H9 (cell line): ENCODE data around the gene UBE2Q1. TPM values are rescaled to one million over a fixed set of nuclear protein-coding genes. Genes with fewer than 3 reads are reported as not detected.

ENCODE experiments used
- DNase-seq: peaks from one replicate; pipeline ENCODE4 v3.0.0-alpha.2; 2017
- H2AFZ ChIP-seq: one replicate; pipeline ENCODE4 v1.6.1; 2013; ENCODE audit warnings: mild to moderate bottlenecking, low read length, control low read depth, moderate library complexity
- H2AK5ac ChIP-seq: 2 replicates; pipeline ENCODE4 v1.6.1; 2013; ENCODE audit warnings: low read length, control low read depth, mixed read lengths; ENCODE audit not compliant: insufficient read length
- H2BK120ac ChIP-seq: one replicate; pipeline ENCODE4 v1.6.1; 2013; ENCODE audit warnings: low read depth, mild to moderate bottlenecking, low read length, control low read depth, inconsistent platforms; ENCODE audit not compliant: poor library complexity, severe bottlenecking
- H2BK12ac ChIP-seq: 2 replicates; pipeline ENCODE4 v1.6.1; 2013; ENCODE audit warnings: low read length, control low read depth, mixed read lengths, low read depth; ENCODE audit not compliant: insufficient read length
- H2BK15ac ChIP-seq: 2 replicates; pipeline ENCODE4 v1.6.1; 2013; ENCODE audit warnings: low read depth, low read length, control low read depth
- H2BK20ac ChIP-seq: one replicate; pipeline ENCODE4 v1.6.1; 2013; ENCODE audit warnings: low read depth, mild to moderate bottlenecking, low read length, control low read depth, inconsistent platforms; ENCODE audit not compliant: poor library complexity, severe bottlenecking
- H2BK5ac ChIP-seq: 2 replicates; pipeline ENCODE4 v1.6.1; 2013; ENCODE audit warnings: low read length, control low read depth, mixed read lengths; ENCODE audit not compliant: insufficient read length
- H3K14ac ChIP-seq: 2 replicates; pipeline ENCODE4 v1.6.1; 2013; ENCODE audit warnings: low read length, control low read depth; ENCODE audit not compliant: insufficient read depth
- H3K18ac ChIP-seq: 2 replicates; pipeline ENCODE4 v1.6.1; 2013; ENCODE audit warnings: low read depth, mild to moderate bottlenecking, mixed read lengths, low read length, control low read depth; ENCODE audit not compliant: insufficient read length
- H3K23ac ChIP-seq: 2 replicates; pipeline ENCODE4 v1.6.1; 2013; ENCODE audit warnings: low read length, control low read depth, mixed read lengths, low read depth; ENCODE audit not compliant: insufficient read length
- H3K23me2 ChIP-seq: 2 replicates; pipeline ENCODE4 v1.6.1; 2013; ENCODE audit warnings: low read depth, mild to moderate bottlenecking, mixed read lengths, low read length, control low read depth; ENCODE audit not compliant: insufficient read length, poor library complexity, severe bottlenecking
- H3K27ac ChIP-seq: 2 replicates; pipeline ENCODE4 v1.5.1; 2013; ENCODE audit warnings: low read length, control low read depth, mixed read lengths, low read depth; ENCODE audit not compliant: insufficient read length
- H3K27me3 ChIP-seq: 2 replicates; pipeline ENCODE4 v1.6.1; 2013; ENCODE audit warnings: low read length, control low read depth, inconsistent platforms; ENCODE audit not compliant: insufficient read depth
- H3K4ac ChIP-seq: 2 replicates; pipeline ENCODE4 v1.6.1; 2013; ENCODE audit warnings: low read depth, mild to moderate bottlenecking, control low read depth, inconsistent platforms, low read length, moderate library complexity
- H3K4me1 ChIP-seq: 2 replicates; pipeline ENCODE4 v1.6.1; 2013; ENCODE audit warnings: low read length, control low read depth, inconsistent platforms; ENCODE audit not compliant: insufficient read depth
- H3K4me2 ChIP-seq: 2 replicates; pipeline ENCODE4 v1.6.1; 2013; ENCODE audit warnings: low read length, control low read depth, mixed read lengths; ENCODE audit not compliant: insufficient read length, insufficient read depth
- H3K56ac ChIP-seq: 2 replicates; pipeline ENCODE4 v1.6.1; 2013; ENCODE audit warnings: low read depth, mild to moderate bottlenecking, mixed read lengths, low read length, control low read depth; ENCODE audit not compliant: insufficient read length
- H3K79me1 ChIP-seq: 2 replicates; pipeline ENCODE4 v1.6.1; 2013; ENCODE audit warnings: low read depth, mild to moderate bottlenecking, moderate library complexity, low read length, control low read depth, inconsistent platforms; ENCODE audit not compliant: insufficient read depth, poor library complexity, severe bottlenecking
- H3K79me2 ChIP-seq: 2 replicates; pipeline ENCODE4 v1.6.1; 2013; ENCODE audit warnings: low read length, control low read depth, inconsistent platforms; ENCODE audit not compliant: insufficient read depth
- H3K9ac ChIP-seq: 2 replicates; pipeline ENCODE4 v1.6.1; 2013; ENCODE audit warnings: low read length, control low read depth, mixed read lengths; ENCODE audit not compliant: insufficient read length; ENCODE audit errors: extremely low read depth
- H3K9me3 ChIP-seq: one replicate; pipeline ENCODE4 v1.6.1; 2013; ENCODE audit warnings: low read depth, low read length, inconsistent platforms; ENCODE audit not compliant: control insufficient read depth
- H3T11ph ChIP-seq: one replicate; pipeline ENCODE4 v1.6.1; 2013; ENCODE audit warnings: mild to moderate bottlenecking, low read length, control low read depth, inconsistent platforms
- H4K20me1 ChIP-seq: one replicate; pipeline ENCODE4 v1.6.1; 2013; ENCODE audit not compliant: control insufficient read depth, insufficient read length, insufficient read depth
- H4K5ac ChIP-seq: 2 replicates; pipeline ENCODE4 v1.6.1; 2013; ENCODE audit warnings: low read depth, mild to moderate bottlenecking, mixed read lengths, low read length, control low read depth; ENCODE audit not compliant: insufficient read length
- H4K8ac ChIP-seq: replicated peaks from 2 replicates; pipeline ENCODE4 v1.6.1; 2013; ENCODE audit warnings: low read length, control low read depth, mixed read lengths, low read depth; ENCODE audit not compliant: insufficient read length
- H4K91ac ChIP-seq: 2 replicates; pipeline ENCODE4 v1.6.1; 2013; ENCODE audit warnings: low read depth, mild to moderate bottlenecking, moderate library complexity, mixed read lengths, low read length, control low read depth; ENCODE audit not compliant: insufficient read length
- H3K27ac Mint-ChIP-seq, 3 experiments: 2 replicates in 2 of 3; 3 replicates in 1 of 3; pipeline ENCODE4 v1.8.0; 2020 to 2021; ENCODE audit warnings: mixed read lengths in 3 of 3, mild to moderate bottlenecking in 1 of 3, moderate library complexity in 1 of 3
- H3K27me3 Mint-ChIP-seq: 2 replicates; pipeline ENCODE4 v1.8.0; 2021; ENCODE audit warnings: low read depth, mild to moderate bottlenecking, moderate library complexity, mixed read lengths
- H3K36me3 Mint-ChIP-seq, 3 experiments: 2 replicates in 2 of 3; 3 replicates in 1 of 3; pipeline ENCODE4 v1.8.0; 2020 to 2021; ENCODE audit warnings: low read depth in 3 of 3, mixed read lengths in 3 of 3; ENCODE audit not compliant: insufficient read depth in 1 of 3
- H3K4me1 Mint-ChIP-seq, 2 experiments: 2 replicates each; pipeline ENCODE4 v1.8.0; 2020; ENCODE audit warnings: mixed read lengths in 2 of 2
- H3K4me3 Mint-ChIP-seq, 2 experiments: 2 replicates in 1 of 2; 3 replicates in 1 of 2; pipeline ENCODE4 v1.8.0; 2020 to 2021; ENCODE audit warnings: mild to moderate bottlenecking in 2 of 2, mixed read lengths in 2 of 2, moderate library complexity in 1 of 2
- H3K9me3 Mint-ChIP-seq, 2 experiments: 2 replicates in 1 of 2; 3 replicates in 1 of 2; pipeline ENCODE4 v1.8.0; 2020; ENCODE audit warnings: mild to moderate bottlenecking in 2 of 2, mixed read lengths in 2 of 2, moderate library complexity in 1 of 2
- WGBS: extraction: QIAGEN DNeasy Blood & Tissue Kit; methylation state at CpG from one replicate; pipeline ENCODE4 v1.1.7; 2013; ENCODE audit warnings: missing lambda C conversion rate, low lambda C conversion rate, mixed read lengths; ENCODE audit not compliant: insufficient read length; ENCODE audit errors: extremely low coverage; 5-methylcytosine and 5-hydroxymethylcytosine counted together
- total RNA-seq: library from RNA; stranded (reverse); gene quantifications from 2 replicates; pipeline ENCODE4 v1.2.1, GENCODE V29; 2021
- TF ChIP-seq, protein P1 (sequence below): fragments of 200-600 bp; sonication (generic); conservative IDR thresholded peaks from 3 replicates; pipeline ENCODE4 v1.8.0; 2021; ENCODE audit warnings: antibody characterized with exemption, mild to moderate bottlenecking

The UBE2Q1 gene
- total RNA-seq, 1 experiment from 2014 or later, result 108 TPM

DNA sequence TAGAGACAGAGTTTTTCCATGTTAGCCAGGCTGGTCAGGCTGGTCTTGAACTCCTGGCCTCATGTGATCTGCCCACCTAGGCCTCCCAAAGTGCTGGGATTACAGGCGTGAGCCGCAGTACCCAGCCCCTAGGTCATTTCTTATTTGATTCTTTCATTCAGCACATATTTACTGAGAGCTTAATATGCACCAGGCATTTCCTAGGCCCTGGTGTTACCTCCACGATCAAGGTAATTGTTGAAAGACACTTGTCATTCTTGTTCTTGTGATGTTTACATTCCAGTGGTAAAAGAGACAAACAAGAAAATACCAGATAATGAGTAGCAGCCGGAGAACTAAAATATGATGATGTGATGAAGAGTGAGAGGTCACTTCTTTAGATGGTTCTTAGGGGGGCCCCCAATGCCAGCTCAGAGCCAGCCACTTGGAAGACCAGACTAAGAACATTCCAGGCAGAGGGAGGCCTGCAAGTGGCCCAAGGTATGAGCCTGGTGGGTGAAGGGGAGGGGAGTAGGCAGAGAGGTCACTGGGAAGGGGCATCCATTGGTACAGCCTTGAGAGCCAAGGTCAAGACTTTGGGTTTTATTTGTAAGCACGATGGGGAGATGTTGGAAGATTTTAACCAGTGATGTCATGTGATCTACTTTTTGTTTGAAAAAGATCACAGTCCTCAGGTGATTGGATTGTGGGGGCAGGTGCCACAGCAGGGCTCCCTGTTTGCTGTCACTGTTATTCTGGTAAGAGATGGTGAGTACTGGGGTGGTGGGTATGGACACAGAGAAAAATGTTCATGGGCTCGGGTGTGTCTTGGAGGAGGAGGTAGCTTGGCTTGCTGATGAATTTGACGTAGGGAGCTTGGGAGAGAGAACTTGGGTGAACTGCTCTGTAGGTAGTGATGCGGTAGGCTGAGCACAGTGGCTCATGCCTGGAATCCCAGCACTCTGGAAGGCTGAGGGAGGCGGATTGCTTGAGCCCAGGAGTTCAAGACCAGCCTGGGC is 18.7 kb downstream of the UBE2Q1 start:
- Histone ChIP-seq H2AK5ac (no peak overlapping the region), H3K9me3 (no peaks in the 10 kb centered on the region), H3K23ac (no peak overlapping the region), H2BK20ac (no peak overlapping the region), H2BK12ac (no peak overlapping the region), H3K79me1 (no peaks in the 10 kb centered on the region), H4K8ac (no peak overlapping the region), H3K79me2 (no peaks in the 10 kb centered on the region), H2BK120ac (no peak overlapping the region), H3K27me3 (no peaks in the 10 kb centered on the region), H2AFZ (no peak overlapping the region), H4K5ac (no peak overlapping the region), H4K91ac (no peak overlapping the region), H3K4me2 (no peak overlapping the region), H3K4ac (no peak overlapping the region), H2BK15ac (no peak overlapping the region), H3K14ac (no peak overlapping the region; the same call in 1 of the 2 replicates), H3T11ph (no peak overlapping the region), H2BK5ac (no peak overlapping the region), H4K20me1 (no peaks in the 10 kb centered on the region), H3K56ac (no peak overlapping the region), H3K23me2 (no peaks in the 10 kb centered on the region), H3K4me1 (no peaks in the 10 kb centered on the region), H3K18ac (no peak overlapping the region), H3K27ac (no peak overlapping the region), H3K9ac (no peak overlapping the region)
- Mint-ChIP-seq H3K27me3 (peaks cover 10% of the 10 kb centered on the region), H3K4me3 (no peak overlapping the region), H3K4me1 (peaks cover 16 to 21% of the 10 kb centered on the region in 2 experiments), H3K9me3 (no peaks in the 10 kb centered on the region), H3K36me3 (no peaks in the 10 kb centered on the region), H3K27ac (no peak overlapping the region)
- DNase-seq, result no peak
- no CpG with 5 or more reads among the region's 9 CpGs for WGBS
- TF ChIP-seq, protein P1, sequence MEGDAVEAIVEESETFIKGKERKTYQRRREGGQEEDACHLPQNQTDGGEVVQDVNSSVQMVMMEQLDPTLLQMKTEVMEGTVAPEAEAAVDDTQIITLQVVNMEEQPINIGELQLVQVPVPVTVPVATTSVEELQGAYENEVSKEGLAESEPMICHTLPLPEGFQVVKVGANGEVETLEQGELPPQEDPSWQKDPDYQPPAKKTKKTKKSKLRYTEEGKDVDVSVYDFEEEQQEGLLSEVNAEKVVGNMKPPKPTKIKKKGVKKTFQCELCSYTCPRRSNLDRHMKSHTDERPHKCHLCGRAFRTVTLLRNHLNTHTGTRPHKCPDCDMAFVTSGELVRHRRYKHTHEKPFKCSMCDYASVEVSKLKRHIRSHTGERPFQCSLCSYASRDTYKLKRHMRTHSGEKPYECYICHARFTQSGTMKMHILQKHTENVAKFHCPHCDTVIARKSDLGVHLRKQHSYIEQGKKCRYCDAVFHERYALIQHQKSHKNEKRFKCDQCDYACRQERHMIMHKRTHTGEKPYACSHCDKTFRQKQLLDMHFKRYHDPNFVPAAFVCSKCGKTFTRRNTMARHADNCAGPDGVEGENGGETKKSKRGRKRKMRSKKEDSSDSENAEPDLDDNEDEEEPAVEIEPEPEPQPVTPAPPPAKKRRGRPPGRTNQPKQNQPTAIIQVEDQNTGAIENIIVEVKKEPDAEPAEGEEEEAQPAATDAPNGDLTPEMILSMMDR, result no peak
